GM21786 (cell line): Measurements from ENCODE around the gene ZBTB9.
"Not testable (repeated sequence)": the region's sequence is repeated elsewhere in the genome, so short reads cannot be mapped to it uniquely, and the experiment has no call there.

Experiments
- ATAC-seq: cut with Tn5 transposase; IDR thresholded peaks from one replicate; pipeline ENCODE4 v1.9.1; 2021; ENCODE audit not compliant: unreplicated experiment

The ZBTB9 gene

DNA sequence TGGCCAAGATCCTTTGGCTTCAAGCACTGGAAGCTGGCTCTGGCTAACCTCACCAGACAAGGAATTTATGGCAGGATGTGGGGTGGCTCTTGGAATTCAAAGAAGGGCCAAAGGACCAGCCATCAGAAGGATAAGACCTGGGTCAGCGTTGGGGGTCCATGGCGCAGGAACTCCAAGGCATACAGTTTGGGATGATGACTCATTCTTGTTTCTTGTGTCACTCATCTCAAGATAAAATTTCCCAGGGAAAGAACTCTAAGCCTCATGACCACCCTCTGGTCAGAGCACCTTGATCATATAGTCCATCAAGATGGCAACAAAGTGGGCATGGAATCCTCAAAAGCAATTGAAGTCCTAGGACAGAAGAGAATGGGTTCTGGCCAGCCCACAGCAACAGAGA, 4.8 kb downstream of the ZBTB9 start:
- ATAC-seq: no peak

DNA sequence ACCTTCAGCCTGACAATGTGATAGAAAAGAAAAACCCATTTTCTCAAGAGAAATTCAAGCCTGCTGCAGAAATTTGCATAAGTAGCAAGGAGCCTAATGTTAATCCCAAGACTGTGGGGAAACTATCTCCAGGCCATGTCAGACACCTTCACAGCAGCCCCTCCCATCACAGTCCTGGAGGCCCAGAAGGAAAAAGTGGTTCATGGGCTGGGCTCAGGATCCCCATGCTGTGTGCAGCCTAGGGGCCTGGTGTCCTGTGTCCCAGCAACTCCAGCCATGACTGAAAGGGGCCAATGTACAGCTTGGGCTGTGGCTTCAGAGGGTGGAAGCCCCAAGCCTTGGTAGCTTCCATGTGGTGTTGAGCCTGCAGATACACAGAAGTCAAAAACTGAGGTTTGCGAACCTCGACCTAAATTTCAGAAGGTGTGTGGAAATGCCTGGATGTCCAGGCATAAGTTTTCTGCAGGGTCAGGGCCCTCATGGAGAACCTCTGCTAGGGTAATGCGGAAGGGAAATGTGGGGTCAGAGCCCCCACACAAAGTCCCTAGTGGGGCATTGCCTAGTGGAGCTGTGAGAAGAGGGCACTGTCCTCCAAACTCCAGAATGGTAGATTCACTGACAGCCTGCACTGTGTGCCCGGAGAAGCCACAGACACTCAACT, 11.8 kb downstream of the ZBTB9 start:
- ATAC-seq: no peak

- no peak for ATAC-seq
Observed at GRCh38 chr6:33467091-33467490, 12.7 kb downstream of the ZBTB9 start.

DNA sequence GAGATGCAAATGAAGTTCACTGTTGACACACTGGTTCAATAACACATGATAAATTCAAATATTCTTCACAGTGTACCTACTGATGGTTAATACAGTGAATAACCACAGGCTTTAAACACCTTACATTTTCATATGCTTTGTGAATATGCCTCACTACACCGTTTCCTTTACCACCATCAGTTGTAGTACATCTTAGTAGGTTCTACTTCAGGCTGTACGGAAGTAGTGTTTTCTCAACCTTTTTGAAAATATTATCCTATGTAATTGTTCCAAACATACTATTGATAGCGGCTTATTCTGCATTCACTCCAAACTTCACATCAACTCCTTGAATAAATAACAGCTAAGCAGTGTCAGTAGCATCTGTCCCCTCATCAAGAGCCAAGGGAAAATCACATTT, 15.3 kb downstream of the ZBTB9 start:
- no peak for ATAC-seq

GRCh38 chr6:33477864-33478263, 23.5 kb downstream of the ZBTB9 start:
- ATAC-seq: no peak

DNA sequence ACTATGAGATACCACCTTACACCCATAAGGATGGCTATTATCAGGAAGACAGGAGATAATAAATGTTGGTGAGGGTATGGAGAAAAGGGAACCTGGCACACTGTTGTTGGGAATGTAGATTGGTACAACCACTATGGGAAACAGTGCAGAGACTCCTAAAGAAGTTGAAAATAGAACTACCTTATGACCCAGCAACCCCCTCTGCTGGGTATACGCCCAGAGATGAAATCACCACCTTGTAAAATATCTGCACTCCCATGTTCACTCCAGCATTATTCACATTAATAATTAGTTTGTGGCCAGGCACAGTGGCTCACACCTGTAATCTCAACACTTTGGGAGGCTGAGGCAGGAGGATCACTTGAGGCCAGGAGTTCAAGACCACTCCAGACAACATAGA, 26.8 kb downstream of the ZBTB9 start:
- no peak for ATAC-seq

- not testable (repeated sequence) for ATAC-seq
Observed at GRCh38 chr6:33482620-33483019, 28.2 kb downstream of the ZBTB9 start.

DNA sequence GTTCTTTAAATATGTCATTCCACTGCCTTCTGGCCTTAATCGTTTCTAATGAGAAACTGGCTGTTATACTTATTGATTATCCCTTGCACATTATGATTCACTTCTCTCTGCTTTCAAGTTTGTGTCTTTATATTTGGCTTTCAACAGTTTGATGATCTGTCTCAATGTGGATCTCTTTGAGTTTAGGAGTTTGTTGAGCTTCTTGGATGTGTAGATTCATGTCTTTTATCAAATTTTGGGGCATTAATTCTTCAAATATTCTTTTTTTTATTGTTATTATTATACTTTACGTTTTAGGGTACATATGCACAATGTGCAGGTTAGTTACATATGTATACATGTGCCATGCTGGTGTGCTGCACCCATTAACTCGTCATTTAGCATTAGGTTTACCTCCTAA, 29.3 kb downstream of the ZBTB9 start:
- ATAC-seq: no peak

GRCh38 chr6:33484673-33485262, 30.4 kb downstream of the ZBTB9 start:
- ATAC-seq: not testable (repeated sequence)

GRCh38 chr6:33485680-33486079, 31.3 kb downstream of the ZBTB9 start:
- not testable (repeated sequence) for ATAC-seq

GRCh38 chr6:33488339-33488738, 34.0 kb downstream of the ZBTB9 start:
- ATAC-seq: no peak

GRCh38 chr6:33490198-33490597, 35.8 kb downstream of the ZBTB9 start:
- ATAC-seq: no peak

- no peak for ATAC-seq
Observed at GRCh38 chr6:33490621-33491020, 36.2 kb downstream of the ZBTB9 start.

DNA sequence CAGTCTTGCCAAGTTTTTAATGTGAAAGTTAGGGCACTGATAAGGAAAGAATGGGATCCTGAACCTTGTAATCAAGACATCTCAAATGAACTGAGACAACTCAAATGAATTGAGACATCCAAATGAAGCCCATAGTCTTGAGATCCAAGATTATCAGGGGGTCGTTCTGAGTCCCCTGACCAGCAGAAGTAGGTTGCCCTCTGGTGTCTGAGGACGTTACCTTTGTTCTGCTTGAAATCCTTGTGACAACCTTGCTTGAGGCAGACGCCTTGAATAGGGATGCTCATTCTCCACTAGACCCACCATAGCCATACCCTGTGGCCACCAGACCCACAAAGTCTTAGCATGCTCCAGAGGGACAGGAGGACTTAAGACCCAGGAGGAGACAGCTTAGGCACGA, 37.7 kb downstream of the ZBTB9 start:
- ATAC-seq: no peak

DNA sequence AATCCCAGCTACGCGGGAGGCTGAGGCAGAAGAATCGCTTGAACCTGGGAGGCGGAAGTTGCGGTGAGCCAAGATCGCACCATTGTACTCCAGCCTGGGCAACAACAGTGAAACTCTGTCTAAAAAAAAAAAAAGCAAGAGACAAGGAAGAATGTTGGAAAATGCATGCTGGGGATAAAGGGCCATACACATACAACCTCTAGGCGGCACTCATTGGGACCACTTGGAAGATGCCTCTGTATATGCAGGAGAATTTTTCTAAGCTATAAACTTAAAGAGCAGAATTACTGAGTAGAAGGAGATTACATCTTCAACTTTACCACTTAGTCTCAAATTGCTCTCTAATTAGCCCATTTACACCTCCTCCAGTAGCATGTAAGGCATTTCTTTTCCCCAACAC, 42.8 kb downstream of the ZBTB9 start:
- no peak for ATAC-seq

- ATAC-seq: no peak
Observed at GRCh38 chr6:33502486-33502885, 48.1 kb downstream of the ZBTB9 start.

DNA sequence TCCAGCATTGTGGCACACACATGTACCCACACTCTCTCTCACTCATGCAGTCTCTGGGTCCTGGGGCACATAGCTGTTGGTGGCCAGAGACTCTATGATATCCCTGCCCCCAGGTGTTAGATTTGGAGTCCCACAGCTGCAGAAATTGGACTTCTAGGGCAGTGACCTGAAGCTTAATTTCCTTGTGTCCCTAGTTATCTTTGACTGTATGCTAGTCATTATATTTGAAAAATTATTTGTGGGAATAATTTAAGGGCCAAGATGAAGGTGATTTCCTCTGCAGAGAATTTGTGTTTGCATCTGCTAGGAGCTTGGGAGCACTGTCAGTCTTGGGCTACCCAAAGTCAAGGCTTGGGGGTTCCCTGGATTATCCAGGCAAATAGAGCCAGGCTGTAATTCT, 50.1 kb downstream of the ZBTB9 start:
- no peak for ATAC-seq

DNA sequence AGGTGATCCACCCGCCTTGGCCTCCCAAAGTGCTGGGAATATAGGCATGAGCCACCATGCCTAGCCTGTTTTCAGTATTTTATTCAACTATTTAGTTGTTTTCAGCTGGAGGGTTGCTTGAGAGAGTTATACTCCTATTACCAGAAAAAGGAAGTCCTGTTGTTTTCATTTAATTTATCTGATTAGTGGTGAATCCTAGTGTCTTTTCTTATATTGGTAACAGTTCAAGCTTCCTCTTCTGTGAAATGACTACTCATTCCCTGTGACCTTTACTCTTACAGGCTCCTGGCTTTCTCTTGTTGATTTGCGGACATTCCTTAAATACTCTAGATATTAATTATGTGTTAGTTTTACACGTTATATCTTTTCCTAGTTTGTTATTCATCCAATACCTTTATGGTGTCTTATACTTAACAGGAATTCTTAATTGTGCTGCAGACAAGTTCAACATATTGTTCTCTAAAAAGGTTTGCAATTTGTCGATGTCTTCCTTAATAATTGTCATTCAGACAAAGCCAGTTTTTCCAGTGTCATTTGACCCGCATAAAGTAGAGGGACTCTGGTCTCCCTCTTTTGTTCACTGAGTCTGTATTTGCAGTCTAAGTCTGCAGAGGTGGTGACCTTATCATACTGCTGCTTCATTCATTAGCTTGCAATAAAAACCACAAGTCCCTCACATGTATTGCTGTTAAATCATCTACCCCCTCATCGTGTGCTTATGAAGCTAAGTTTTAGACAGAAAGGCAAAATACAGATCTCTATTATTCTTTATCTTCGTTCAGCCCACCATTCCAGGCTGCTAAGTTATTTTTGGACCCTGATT, 51.4 kb downstream of the ZBTB9 start:
- ATAC-seq: no peak
